Glomerular endothelial cell (primary cell): Measurements from ENCODE around the gene P3H2. TPM values are rescaled to one million over a fixed set of nuclear protein-coding genes. Genes with fewer than 3 reads are reported as not detected.
A peak's percentile ranks its signal among the peaks of the same experiment; 100 is the strongest.

Experiments used
- DNase-seq: peaks from one replicate; pipeline ENCODE4 v3.0.0-alpha.2; 2011; ENCODE audit warnings: low read depth, low spot score; ENCODE audit errors: extremely low read depth
- total RNA-seq: library from RNA; depleted of rRNA; stranded (reverse); fragments of >200 nt; gene quantifications from 2 replicates; pipeline ENCODE4 v1.2.3, GENCODE V29; 2015

The P3H2 gene
- total RNA-seq, 1 donor from 2014 or later: 29.1 TPM

- no peak for DNase-seq
Measured at GRCh38 chr3:190019844-190020243, 100.9 kb downstream of the P3H2 start.

- DNase-seq: no peak
Measured at GRCh38 chr3:190019006-190019405, 101.7 kb downstream of the P3H2 start.

- DNase-seq: no peak
Measured at GRCh38 chr3:190018460-190018859, 102.2 kb downstream of the P3H2 start.

DNA sequence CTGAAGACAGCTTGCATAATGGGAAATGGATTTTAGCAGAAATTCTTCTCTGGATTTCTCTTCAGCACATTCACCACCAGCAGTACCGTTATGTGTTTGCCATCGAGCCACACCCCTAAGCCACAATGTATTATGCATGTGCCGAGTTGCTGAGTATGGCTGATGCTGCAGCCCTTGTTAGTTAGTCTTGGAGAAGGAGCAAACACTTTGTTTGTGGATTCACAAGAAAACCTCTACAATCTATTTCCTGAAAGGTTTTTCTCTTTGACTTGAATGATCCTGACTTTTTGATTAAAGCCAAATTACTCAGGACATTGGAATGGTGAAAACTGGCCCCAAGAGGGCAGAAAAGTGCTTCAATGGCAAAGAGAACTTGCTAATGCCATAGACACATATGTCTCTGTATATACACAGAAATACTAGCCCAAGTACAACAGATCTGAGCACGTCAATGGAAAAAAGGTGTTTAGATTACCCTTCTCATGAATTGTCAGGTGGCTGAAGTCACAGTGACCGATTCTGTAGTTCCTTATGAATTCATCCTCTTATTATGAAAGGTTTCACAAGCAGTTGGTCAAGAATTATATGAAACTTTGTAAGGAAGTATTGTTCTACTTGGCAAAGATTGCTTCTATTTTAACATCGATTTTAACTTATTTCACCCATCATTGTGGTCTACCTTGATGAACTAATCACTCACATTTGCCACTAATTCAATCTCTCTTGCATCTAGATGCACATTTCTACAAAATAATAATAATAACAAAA, 103.0 kb downstream of the P3H2 start:
- DNase-seq: peak; percentile 55

DNA sequence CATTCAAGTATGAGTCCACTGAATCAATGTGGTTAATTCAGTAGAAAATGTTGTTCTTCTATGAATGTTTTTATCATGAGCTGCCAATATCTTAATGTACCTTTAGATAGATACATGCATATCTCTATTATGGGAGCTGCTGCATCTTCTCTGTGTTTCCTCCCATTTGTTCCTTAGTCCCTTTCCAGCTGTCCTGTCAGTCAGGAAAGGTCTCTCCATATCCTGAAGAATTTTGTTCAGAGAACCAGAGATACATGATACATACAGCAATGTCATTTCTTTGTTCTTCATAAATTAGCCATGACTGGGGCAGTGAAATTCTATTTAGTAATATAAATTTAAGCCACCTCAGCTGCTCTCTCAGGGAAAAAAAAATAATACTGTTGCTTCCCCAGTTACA, 103.7 kb downstream of the P3H2 start:
- DNase-seq: no peak

- DNase-seq: no peak
Measured at GRCh38 chr3:190014940-190015339, 105.8 kb downstream of the P3H2 start.

DNA sequence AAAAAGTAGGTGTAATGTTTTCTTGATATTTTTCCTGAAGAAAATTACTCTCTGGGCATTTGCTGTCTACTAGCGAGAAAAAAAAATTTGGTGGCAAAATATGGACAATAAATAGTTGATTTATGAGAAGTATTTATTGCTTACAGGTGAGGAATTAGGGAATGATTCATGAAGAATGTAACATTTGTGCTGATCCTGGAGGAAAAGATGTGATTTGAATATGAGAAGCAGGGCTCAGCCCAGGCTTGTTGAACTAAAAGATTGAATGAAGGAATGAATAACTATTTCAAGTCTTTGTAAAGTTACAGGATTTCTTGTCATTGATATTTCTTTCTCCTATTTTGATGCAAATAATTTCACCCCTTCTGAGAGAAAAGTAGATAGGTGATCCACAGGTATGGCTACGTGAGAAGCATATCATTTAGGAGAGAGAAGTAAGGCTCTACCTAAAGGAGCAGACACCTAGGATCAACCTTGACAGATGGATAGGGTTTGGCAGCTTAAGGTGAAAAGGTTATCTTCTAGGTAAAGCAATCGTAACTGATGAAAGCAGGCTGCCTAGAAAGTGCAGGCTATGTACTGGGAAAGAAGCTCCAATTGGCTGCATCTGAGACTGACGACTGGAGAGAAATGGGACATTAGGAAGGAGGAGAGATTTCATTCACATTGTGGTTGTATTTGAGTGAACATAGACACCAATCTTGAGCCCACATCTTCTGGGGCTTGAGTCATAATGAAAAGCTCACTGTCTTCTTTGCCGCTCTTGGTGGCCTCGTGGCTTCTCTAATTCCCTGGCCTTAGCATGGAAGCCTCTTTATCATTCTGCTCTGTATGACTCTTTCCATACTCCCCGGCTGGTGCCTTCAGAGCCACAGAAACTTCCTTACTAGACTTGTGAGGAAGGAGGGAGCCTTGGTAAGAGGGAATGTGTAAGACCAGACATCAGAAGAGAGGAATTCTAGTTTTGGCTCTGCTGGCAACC, 106.5 kb downstream of the P3H2 start:
- no peak for DNase-seq

DNA sequence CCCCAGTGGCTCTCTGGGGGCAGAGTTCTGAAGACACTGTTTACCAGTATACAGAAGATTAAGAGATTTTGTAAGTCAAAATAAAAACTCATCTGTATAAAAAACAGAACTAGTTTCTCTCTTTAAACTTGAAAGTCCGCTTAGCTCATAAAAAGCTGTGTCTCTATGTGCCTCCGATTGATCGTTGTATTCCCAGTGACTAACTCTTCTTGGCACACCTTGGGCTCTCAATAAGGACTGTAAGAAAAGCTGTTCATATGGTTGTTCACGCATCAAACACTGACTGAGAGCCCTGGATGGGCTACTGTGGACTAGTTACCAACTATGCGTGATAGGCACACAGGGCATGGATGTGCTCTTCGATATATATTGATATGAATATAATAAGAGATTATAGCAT, 107.9 kb downstream of the P3H2 start:
- DNase-seq: no peak

DNA sequence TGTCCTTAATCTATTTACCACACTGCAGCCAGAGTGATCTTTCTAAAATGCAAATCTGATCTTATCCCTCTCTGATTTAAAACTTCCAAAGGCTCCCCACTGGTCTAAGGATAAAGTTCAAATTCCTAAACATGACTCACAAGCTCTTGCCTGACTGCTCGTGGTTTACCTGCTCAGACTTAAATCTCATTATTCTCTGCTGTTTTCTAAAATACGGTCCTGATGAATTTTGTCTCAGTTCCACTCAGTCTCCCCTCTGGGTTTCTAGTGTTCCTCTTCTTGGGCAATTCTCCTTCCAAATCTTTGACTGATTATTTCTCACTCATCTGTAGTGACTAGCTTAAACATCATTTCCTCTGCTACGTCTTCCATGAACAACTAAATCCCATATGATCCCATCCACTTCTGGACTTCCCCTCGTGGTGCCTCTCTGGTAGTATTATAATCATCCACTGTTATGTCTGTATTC, 108.3 kb downstream of the P3H2 start:
- DNase-seq: peak; percentile 23

DNA sequence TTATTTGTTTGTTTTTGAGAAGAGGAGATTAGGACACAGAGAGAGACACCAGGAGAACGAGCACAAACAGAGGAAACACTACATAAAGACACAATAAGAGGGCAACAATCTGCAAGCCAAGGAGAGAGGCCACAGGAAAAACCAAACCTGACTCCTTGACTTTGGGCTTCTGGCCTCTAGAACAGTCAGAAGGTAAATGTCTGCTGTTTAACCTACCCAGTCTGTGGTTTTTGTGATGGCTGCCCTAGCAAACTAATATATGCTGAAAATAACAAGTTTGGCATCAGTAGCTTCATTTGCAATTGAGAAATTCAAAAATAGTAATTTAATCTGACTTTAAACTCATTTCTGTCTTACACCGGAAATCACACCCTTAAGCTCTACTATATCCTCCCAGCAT, 110.2 kb downstream of the P3H2 start:
- DNase-seq: no peak

DNA sequence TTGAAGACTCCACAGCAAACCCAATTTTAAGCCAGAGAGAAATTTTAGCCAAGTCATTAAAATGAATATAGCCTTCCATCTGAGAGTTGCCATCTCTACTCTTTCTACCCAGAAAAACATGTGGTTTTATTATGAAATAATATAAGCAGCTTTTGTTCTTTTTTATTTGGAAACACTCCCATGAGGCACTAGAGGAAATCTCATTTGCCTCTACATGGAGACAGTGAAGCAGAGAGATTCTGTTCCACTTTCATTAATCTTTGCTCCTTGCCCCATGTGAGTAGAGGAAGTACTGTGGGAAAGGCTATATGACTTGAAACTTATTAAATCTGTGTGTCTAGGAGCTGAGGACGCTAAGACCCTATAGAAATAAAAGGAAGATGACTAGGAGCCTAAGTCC, 111.1 kb downstream of the P3H2 start:
- no peak for DNase-seq

DNA sequence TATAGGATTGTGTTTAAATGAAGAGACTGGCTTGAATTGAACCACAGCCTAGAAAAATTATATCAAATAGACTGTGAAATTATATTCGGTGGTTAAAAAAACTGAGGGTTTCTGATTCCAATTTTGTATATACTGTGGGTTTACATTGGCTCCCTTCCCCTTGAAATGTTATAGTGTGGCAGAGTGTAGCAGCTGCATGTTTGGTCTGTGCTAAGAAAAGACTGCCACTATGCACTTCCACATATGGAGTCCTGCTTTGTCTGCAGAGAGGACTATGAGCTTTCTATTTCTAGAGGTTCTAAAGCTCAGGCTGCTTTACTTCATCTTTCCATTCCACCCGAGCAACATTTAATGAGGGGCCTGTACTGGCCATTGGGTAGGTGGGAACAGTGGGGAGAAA, 112.3 kb downstream of the P3H2 start:
- DNase-seq: no peak

- DNase-seq: no peak
Measured at GRCh38 chr3:190005343-190006113, 115.2 kb downstream of the P3H2 start.

DNA sequence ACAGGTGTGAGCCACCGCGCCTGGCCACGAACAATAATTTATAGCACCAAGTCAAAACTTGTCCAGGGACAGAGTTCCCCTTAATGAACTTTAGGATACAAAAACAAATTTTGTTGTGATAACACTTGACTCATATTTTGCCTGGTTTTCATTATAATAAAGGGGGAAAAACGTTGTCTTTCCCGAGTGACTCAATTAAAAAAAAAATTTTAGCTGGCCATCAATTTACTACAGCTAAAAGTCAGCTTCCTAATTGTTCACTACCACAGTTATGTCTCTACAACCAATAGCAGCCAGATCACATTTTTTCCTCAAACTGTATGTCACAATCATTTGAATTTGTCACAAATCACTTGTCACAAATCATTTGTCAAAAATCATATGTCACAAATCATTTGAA, 116.0 kb downstream of the P3H2 start:
- no peak for DNase-seq

- peak; percentile 87 for DNase-seq
Measured at GRCh38 chr3:190003681-190004123, 117.0 kb downstream of the P3H2 start.

DNA sequence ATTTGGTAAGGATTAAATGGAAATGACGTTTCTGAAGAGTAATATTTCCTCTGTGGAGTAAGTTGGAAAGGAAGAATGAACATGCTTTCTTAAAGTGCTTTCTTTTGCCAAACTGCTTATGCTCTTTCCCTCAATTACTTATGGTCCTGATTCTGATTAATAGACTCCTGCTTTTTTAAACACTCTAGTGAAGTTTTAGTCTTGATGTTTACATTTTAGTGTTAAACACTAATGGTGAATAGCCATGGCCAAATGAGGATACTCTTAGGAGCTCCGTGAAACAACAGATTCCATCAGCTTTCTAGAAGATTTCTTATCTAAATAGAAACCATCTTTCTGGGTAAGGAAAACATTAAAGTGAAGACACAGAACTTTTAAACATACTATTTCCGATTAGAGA, 117.6 kb downstream of the P3H2 start:
- no peak for DNase-seq

DNA sequence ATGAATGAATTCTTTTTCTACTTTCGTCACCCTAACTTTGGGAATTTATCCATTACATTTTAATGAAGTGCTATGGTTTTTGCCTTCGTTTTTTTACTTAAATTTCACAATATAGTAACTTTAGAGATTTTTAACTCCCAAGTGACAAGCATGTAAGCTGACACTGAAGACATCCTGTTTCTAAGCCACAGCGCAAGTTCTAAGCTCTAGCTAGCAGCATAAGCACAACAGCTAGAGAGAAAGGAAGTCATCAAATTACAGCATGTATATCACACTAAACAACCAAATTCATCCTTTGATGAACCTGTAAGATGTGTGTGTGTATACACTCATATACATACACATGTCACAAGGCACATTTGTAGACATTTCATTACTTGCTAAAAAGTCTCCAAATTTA, 119.3 kb downstream of the P3H2 start:
- no peak for DNase-seq

- no peak for DNase-seq
Measured at GRCh38 chr3:190000861-190001196, 119.9 kb downstream of the P3H2 start.

- no peak for DNase-seq
Measured at GRCh38 chr3:190000187-190000860, 120.4 kb downstream of the P3H2 start.

GRCh38 chr3:189999718-190000117, 121.0 kb downstream of the P3H2 start:
- no peak for DNase-seq
